Measurements from ENCODE around the gene EMC8.

EMC8 gene

GRCh38 chr16:85805442-85806045 lies 6.2 kb upstream of the EMC8 start:
- POLR2A ChIA-PET = no interaction called here
- TF ChIP-seq TARDBP (IDR thresholded peaks at IDR 0.05) (no peak), FOXK2 (IDR thresholded peaks at IDR 0.05) (no peak), NFRKB (IDR thresholded peaks at IDR 0.05) (no peak), SP1 (IDR thresholded peaks at IDR 0.05) (no peak), HDGF (IDR thresholded peaks at IDR 0.05; ENCODE audit: borderline replicate concordance) (no peak), L3MBTL2 (conservative IDR thresholded peaks at IDR 0.05) (no peak), PKNOX1 (IDR thresholded peaks at IDR 0.05) (no peak), ELF4 (IDR thresholded peaks at IDR 0.05) (no peak), FOXA1 (IDR thresholded peaks at IDR 0.05) (no peak), SUZ12 (IDR thresholded peaks at IDR 0.05) (no peak)
- DNase-seq (ENCODE audit: extremely low spot score) = no peak
- CTCF ChIA-PET = no interaction called here

- TF ChIP-seq FOXA1 (IDR thresholded peaks at IDR 0.05) (no peak), SUZ12 (IDR thresholded peaks at IDR 0.05) (no peak), SP1 (IDR thresholded peaks at IDR 0.05) (no peak), LEF1 (IDR thresholded peaks at IDR 0.05; ENCODE audit: borderline replicate concordance) (no peak), ELF4 (IDR thresholded peaks at IDR 0.05) (no peak)
- POLR2A ChIA-PET = no interaction called here
- DNase-seq (ENCODE audit: extremely low spot score) = no peak
- CTCF ChIA-PET = no interaction called here
These were observed 4.2 kb upstream of the EMC8 start for GRCh38 chr16:85803570-85803969.

DNA sequence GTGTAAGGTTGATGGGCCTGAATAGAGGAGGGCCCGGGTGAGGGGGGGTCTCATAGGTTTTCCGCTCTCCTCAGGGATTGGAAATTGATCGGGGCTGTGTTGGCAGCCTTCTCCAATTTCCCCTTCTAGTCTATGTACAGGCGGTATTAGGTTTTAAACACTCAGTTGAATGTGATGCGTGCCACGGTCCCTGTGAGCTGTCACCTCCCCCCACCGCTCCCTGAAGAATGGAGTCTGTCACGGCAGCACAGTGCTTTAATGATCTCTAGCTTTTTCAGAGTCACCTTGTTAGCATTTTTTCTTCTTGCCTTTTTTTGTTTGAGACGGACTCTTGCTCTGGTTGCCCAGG lies 951 bp upstream of the EMC8 start:
- TF ChIP-seq ARNT (IDR thresholded peaks at IDR 0.05) (no peak), ZNF384 (IDR thresholded peaks at IDR 0.05) (no peak), FOXK2 (IDR thresholded peaks at IDR 0.05) (no peak), BHLHE40 (IDR thresholded peaks at IDR 0.05; ENCODE audit: borderline replicate concordance) (no peak)
- POLR2A ChIA-PET = interaction anchor here (0.6 to 1.1 kb wide), 4 partner anchors 9 to 19 kb away, joined by 3 to 4 read pairs (median 3); no protein-coding TSS in a partner anchor
- CTCF ChIA-PET = interaction anchor here (0.6 to 1.3 kb wide), 2 partner anchors 19 to 47 kb away, joined by 3 to 4 read pairs; no protein-coding TSS in a partner anchor
- peak; percentile 27 for DNase-seq (ENCODE audit: extremely low spot score)

DNA sequence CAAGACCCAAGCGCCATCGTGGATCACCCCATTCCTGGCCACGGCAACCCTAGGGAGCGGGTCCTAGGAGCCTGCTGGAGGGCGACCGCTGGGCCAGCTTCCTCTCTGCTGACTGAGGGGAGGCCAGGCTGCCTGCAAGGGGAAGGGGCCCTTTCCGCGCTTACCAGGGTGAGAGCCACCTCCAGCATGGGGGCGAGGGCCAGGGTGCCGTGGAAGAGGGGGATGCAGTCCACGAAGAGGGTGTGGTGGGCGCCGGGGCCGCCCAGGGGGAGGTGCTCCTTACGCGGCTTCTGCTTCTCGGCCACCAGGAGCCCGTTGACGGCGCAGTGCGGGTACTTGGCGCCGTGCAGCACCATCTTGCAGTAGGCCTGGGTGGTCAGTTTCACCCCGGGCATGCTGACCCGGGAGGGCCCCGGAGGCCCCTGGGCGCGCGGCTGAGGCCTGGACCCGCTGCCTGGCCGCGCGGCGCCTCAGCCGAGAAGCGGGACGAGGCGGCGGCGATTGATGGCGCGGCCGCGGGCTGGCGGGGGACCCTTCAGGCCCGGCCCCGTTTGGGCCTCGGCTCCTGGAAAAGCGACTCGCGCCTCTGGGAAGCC lies 345 bp downstream of the EMC8 start:
- DNase-seq (ENCODE audit: extremely low spot score) = peak; percentile 55
- ChIA-PET CTCF (interaction anchor here (1.2 kb wide), 1 partner anchor 21 kb away, joined by 3 read pairs; no protein-coding TSS in a partner anchor), POLR2A (no interaction called here)
- no peak for TF ChIP-seq TARDBP (IDR thresholded peaks at IDR 0.05)
- TF ChIP-seq ARNT (IDR thresholded peaks at IDR 0.05) = no peak
- no peak for TF ChIP-seq HDGF (IDR thresholded peaks at IDR 0.05; ENCODE audit: borderline replicate concordance)
- TF ChIP-seq SUZ12 (IDR thresholded peaks at IDR 0.05) = no peak
- TF ChIP-seq FOXA1 (IDR thresholded peaks at IDR 0.05) = no peak
- TF ChIP-seq PKNOX1 (IDR thresholded peaks at IDR 0.05) = no peak
- no peak for TF ChIP-seq ZNF384 (IDR thresholded peaks at IDR 0.05)
- no peak for TF ChIP-seq ELF4 (IDR thresholded peaks at IDR 0.05)
- TF ChIP-seq CTBP1 (IDR thresholded peaks at IDR 0.05; ENCODE audit: borderline replicate concordance) = no peak

DNA sequence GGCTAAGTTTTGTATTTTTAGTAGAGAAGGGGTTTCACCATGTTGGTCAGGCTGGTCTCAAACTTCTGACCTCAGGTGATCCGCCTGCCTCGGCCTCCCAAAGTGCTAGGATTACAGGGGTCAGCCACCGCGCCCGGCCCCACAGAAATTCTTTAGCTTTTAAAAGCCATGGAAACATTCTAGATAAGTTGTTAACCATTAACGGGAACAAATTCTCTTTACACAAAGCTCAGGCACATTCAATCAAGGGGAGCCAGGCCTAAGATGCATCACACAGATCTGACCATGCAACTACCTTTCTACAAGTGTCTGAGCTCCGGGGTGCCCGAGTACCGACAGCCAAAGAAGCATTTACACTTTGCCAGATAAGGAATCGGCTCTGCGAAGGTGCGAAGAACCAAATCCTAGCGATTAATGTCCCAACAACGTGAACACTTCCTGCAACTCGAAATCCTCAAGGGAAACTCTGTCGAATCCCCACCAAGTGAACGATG lies 1.0 kb downstream of the EMC8 start:
- ChIA-PET POLR2A (no interaction called here), CTCF (interaction anchor here (0.6 to 1.2 kb wide), 2 partner anchors 21 to 451 kb away, joined by 3 read pairs; no protein-coding TSS in a partner anchor)
- no peak for TF ChIP-seq HDGF (IDR thresholded peaks at IDR 0.05; ENCODE audit: borderline replicate concordance)
- TF ChIP-seq ZNF384 (IDR thresholded peaks at IDR 0.05) = no peak
- TF ChIP-seq BHLHE40 (IDR thresholded peaks at IDR 0.05; ENCODE audit: borderline replicate concordance) = no peak
- DNase-seq (ENCODE audit: extremely low spot score) = no peak

GRCh38 chr16:85796599-85796998 lies 2.7 kb downstream of the EMC8 start:
- POLR2A ChIA-PET = no interaction called here

More at GRCh38 chr16:85796599-85796998, 2.7 kb downstream of the EMC8 start:
- no peak for TF ChIP-seq PKNOX1 (IDR thresholded peaks at IDR 0.05)
- no peak for TF ChIP-seq ARNT (IDR thresholded peaks at IDR 0.05)
- no peak for TF ChIP-seq BHLHE40 (IDR thresholded peaks at IDR 0.05; ENCODE audit: borderline replicate concordance)
- TF ChIP-seq LEF1 (IDR thresholded peaks at IDR 0.05; ENCODE audit: borderline replicate concordance) = no peak
- TF ChIP-seq FOXM1 (IDR thresholded peaks at IDR 0.05; ENCODE audit: borderline replicate concordance) = no peak
- no peak for TF ChIP-seq CTBP1 (IDR thresholded peaks at IDR 0.05; ENCODE audit: borderline replicate concordance)
- TF ChIP-seq ZNF384 (IDR thresholded peaks at IDR 0.05) = no peak
- no peak for TF ChIP-seq SUZ12 (IDR thresholded peaks at IDR 0.05)
- no peak for TF ChIP-seq FOXA1 (IDR thresholded peaks at IDR 0.05)
- no peak for TF ChIP-seq ELF4 (IDR thresholded peaks at IDR 0.05)
- DNase-seq (ENCODE audit: extremely low spot score) = no peak
- CTCF ChIA-PET = no interaction called here
